Suppressor macrophage treated with lipopolysaccharide for 1 hour (primary cell): ENCODE data around the gene SAV1.
"Not testable (repeated sequence)": the region's sequence is repeated elsewhere in the genome, so short reads cannot be mapped to it uniquely, and the experiment has no call there.

Source experiments
- DNase-seq, 3 donors: peaks; one replicate each; pipeline ENCODE4 v3.0.0-alpha.2; 2020 to 2022

The SAV1 gene

DNA sequence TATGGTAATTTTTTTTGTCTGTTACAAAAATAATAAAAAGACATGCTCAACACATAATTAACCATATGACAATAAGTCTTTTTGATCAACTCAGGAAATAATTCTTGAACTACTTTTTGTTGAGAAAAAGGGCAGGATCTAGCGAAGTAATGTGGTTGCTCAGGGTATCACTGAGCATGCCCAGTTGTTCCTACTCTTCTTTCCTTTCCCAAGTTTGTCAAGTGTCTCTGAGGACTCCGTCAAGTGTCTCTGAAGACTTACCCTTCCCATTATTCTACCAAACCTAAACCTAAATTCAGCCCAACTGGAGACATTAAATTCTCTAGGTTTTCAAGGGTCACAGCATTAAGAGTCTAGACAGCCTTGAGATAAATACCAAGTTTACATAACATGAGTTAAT, 3.5 kb downstream of the SAV1 start:
- not testable (repeated sequence) for DNase-seq

GRCh38 chr14:50659327-50659974, 8.7 kb downstream of the SAV1 start:
- no peak for DNase-seq

GRCh38 chr14:50658203-50658602, 9.9 kb downstream of the SAV1 start:
- no peak for DNase-seq

DNA sequence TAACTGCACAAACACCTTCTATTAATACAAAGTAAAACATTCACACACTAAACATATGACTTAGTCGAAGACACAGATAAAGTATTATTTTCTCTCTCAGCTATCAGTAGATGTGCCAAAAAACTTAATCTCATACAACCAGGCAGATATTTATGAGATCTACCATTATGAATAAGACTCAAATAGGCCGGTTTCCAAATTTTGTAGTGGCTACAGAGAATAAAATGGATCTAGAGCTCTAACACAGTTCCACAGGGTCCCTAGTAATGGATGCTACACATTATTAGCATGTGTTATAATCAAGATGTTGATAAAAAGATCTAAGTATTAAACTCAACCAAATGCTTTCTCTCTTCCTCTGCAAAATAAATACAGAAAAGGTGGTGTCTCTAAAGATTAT, 10.4 kb downstream of the SAV1 start:
- no peak for DNase-seq

DNA sequence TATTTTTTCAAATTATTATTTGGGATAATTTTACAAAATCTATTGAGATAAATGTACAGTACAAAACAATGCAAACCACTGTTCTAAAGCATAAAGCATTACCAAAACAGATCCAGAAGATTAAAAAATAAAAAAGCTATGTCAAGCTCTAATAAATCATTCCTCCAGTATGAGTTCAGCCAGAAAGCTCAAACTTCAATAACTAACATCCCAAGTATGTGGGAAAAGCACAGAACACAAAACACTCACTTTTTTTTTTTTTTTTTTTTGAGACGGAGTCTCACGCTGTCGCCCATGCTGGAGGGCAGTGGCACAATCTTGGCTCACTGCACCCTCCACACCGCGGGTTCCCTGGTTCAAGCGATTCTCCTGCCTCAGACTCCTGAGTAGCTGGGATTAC, 11.3 kb downstream of the SAV1 start:
- no peak for DNase-seq

DNA sequence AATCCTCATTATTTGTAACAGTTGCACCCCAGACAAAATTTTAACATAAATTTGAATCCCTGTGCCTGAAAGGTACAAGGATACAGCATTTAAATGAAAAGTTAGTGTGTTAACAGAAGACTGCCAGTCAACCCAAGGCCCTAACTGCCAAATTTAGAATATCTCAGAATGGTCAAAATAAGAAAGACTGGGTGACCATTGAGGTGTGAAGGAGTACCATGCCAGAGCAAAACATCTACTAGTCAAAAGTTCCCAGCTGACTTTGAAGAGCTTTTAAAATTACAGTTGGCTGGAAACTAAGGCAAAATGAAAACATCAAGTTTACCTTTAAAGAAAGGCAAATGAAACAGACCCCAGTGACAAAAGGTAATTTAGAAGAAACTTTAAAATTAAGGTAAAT, 18.4 kb downstream of the SAV1 start:
- DNase-seq: no peak

DNA sequence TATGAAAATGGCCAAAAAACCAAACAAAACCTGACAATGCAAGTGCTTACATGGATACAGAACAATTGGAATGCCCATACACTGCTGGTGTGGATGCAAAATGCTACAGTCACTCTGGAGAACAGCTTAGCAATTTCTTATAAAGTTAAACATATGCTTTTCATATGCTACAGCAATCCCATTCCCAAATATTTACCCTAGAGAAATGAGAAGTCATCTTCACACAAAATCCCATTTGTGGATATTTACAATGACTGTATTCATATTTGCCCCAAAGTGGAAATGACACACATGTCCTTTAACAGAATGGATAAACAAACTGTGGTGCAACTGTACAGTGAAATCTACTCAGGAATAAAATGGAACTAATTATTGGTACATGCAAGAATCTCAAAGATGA, 20.4 kb downstream of the SAV1 start:
- no peak for DNase-seq

GRCh38 chr14:50647282-50647681, 20.8 kb downstream of the SAV1 start:
- no peak for DNase-seq

DNA sequence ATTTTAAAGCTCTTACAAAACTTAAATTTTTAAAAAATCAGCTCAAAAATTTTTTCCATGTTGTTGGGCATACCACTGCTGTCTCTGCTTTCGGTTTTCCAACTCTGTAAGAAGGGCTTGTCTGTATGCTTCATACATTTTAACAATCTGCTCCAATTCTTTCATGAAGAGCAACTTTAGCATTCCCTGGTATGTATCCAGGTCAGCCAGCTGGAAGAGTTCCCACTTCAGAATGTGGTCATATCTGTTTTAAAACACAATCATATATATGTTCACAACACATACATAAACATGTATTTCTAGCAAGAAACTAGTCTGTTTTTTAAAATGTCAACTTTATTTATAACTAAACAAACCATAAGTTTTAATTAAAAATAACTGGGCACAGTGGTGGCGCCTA, 33.0 kb downstream of the SAV1 start:
- no peak for DNase-seq

GRCh38 chr14:50633954-50634353, 34.2 kb downstream of the SAV1 start:
- no peak for DNase-seq

DNA sequence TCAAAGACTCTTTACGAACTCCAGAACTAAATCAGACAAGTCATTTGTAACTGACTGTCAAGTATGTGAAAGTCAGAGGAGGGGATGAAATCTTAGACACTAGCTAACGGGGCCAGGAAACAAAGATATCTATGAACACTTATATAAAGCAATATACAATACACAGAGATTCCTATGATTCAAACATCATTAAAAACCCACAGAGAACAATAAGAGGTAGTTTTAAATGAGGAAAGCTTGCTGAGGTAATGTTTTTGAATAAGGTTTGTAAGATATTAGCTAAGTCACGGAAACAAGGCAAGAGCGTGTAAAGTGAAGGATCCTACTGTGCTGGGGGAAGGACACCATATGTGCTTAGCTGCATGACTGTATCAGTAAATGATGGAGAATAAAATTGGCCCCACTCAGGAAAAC, 36.7 kb downstream of the SAV1 start:
- DNase-seq: no peak

GRCh38 chr14:50624947-50625346, 43.2 kb downstream of the SAV1 start:
- not testable (repeated sequence) for DNase-seq

GRCh38 chr14:50624447-50624846, 43.7 kb downstream of the SAV1 start:
- DNase-seq: no peak

DNA sequence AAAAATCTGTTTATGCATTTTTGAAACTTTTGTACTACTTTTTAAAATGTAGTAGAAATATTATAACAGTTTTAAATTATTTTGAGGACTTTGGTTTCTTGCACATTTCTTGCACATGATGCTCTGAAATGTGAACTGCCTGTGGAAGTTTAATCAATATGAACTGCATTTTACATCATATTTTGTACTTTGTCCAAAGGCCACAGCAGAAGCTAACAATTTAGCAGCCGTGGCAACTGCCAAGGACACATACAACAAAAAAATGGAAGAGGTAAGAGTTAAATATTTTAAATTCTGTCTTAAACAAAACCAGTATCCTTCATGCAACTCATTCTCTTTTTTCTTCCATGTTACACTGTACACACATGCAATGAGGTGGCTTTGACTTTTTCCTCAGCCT, 45.1 kb downstream of the SAV1 start:
- DNase-seq: no peak

DNA sequence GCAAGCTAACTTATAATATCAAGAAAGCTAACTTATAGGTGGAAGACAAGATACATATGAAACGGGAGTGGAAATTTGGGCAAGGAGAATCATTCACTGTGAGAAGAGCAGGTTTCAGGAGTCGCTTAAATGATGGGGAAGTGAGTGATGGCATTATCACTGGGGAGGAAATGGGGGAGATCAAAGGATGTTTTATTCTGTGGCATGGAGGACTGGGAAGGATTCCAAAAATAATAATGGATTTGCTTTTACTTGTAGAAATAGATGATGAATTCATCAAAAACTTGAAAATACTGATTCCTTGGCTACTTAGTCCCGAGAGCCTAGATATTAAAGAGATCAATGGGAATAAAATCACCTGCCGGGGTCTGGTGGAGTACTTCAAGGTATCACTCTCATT, 47.8 kb downstream of the SAV1 start:
- DNase-seq: no peak

GRCh38 chr14:50619569-50620141, 48.5 kb downstream of the SAV1 start:
- peak; percentile 23 to 49 (median 44) for DNase-seq

- no peak for DNase-seq
Observed at GRCh38 chr14:50616275-50616674, 51.8 kb downstream of the SAV1 start.

GRCh38 chr14:50615552-50615951, 52.6 kb downstream of the SAV1 start:
- DNase-seq: no peak

DNA sequence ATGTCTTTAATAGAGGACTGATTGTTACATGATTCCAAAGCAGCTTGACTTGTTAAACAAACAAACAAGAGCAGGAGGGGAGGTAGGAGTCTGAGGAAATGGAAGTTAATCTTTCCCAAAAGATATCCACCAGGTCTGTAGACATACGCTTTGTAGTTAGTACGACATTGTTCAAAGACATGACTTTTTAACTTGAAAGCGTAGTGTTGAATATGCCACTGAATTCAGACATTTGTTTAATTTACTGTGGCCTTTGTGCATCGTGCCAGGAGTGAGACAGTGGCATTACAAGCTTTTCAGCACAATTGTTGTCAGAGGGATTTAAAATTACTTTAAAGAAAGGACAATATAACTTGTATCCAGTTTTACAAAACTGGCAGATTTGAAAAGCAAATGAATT, 53.0 kb downstream of the SAV1 start:
- DNase-seq: no peak

- DNase-seq: no peak
Observed at GRCh38 chr14:50612806-50613205, 55.3 kb downstream of the SAV1 start.

DNA sequence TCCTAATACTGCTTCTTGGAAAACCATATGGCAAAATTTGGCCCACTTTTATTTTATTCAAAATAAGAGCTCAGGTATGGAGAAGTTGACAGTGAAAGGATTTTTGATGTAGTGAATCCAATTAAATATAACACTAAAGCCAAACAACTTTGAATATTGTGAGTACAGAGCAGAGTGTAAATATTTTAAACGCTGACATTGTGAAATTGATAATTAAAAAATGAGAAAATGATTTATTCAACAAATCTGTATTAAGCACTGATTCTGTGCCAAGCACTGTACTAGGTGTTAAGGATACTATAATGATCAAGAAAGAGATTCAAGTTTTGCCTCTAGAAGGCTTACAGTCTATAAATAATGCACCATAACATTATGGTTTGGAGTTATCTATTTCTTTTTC, 57.6 kb downstream of the SAV1 start:
- DNase-seq: no peak

GRCh38 chr14:50608302-50608851, 59.7 kb downstream of the SAV1 start:
- DNase-seq: no peak

DNA sequence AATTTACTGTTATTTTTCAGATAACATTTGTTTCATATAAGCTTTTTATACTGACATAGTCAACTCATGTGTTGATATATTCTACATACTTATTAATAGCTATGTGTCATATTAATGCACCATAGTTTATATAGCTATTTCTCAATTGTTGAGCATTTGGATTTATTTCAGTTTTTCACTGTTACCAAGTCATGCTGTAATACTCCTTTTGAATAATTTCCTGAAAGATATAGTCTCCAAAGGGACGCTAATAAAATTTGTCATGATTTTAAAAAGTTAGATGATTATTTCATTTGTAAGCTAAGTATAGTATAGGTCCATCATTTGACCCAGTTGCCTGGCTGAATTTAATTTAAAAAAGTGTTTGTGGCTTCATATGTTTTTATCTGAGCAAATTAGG, 60.3 kb downstream of the SAV1 start:
- DNase-seq: no peak

DNA sequence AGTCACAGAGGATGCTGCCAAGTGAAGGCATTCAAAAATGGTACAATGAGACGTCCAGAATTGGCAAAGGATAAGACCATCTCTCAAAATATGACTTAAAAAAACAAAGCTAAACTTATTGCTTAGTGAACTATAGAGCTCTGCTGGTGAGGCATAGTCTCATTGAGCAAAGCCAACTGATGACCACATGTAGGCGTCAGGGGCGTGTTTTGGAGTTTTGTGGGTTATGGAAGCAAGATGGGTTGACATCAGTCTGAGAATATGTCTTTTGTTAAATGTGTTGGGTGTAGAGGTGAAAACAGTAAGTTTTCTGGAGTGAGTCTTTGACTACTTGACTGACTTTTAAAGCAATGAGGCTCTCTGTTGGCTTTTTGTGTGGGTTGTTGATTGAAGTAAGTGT, 60.9 kb downstream of the SAV1 start:
- peak; percentile 61 to 67 (median 67) for DNase-seq

GRCh38 chr14:50606468-50606867, 61.6 kb downstream of the SAV1 start:
- no peak for DNase-seq
